SKM-1 treated with dmso at 0.1 percent for 144 hours (cell line): ENCODE results near the gene FOXD3.

Experiments
- DNase-seq: peaks from one replicate; lab custom pipeline; 2025; ENCODE audit not compliant: unreplicated experiment; lab: John Stamatoyannopoulos, UW

Gene FOXD3

DNA sequence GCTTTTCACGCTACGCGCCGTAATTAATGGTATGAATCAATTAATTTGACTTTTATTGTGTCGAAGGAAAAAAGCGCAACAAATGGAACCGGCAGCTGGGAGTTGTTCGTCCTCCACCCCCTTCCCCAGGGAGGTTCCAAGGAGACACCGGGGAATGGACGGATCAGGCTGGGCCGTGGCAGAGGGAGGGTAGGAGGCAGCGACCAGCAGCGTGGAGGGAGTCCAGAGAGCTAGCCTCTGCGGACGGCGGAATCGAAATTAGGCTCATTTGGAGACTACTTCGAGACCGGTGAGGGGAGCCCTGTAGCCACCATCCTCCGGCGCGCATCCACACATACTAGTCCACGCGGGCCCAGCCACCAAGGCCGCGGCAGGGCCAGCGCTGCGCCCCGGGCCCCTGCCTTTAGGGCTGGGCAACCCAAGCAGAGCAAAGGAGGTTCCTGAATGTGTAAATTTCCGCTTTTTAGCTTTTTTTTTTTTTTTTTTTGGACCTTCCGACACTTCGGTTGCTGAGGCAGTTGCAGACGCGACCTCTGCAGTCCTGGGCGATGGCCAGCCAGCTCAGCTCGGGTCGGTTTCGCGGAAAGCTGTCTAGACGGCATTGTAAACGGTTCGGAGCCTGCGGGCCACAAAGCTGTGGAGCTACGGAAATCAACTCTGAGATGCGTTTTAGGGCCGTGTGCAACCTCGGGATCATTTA lies 2.2 kb upstream of the FOXD3 start:
- no peak for DNase-seq

- DNase-seq, result no peak
Observed at GRCh38 chr1:63321066-63321784, 1.1 kb upstream of the FOXD3 start.

DNA sequence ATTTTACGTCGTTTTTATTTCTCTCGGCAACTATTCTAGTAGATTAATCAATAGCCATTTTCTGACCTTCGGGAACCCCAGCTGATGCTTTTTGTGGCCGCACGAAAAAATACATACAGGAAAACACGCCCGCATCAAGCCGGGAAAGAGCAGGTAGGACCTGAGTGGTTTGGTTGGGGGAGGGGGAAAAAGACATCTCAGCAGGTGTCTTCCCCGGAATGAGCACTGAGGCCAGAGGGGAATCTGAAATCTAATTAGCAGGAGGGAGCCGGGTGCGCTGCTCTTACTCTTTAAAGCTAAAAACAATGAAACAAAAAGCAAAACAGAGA lies 618 bp upstream of the FOXD3 start:
- DNase-seq, result no peak

DNA sequence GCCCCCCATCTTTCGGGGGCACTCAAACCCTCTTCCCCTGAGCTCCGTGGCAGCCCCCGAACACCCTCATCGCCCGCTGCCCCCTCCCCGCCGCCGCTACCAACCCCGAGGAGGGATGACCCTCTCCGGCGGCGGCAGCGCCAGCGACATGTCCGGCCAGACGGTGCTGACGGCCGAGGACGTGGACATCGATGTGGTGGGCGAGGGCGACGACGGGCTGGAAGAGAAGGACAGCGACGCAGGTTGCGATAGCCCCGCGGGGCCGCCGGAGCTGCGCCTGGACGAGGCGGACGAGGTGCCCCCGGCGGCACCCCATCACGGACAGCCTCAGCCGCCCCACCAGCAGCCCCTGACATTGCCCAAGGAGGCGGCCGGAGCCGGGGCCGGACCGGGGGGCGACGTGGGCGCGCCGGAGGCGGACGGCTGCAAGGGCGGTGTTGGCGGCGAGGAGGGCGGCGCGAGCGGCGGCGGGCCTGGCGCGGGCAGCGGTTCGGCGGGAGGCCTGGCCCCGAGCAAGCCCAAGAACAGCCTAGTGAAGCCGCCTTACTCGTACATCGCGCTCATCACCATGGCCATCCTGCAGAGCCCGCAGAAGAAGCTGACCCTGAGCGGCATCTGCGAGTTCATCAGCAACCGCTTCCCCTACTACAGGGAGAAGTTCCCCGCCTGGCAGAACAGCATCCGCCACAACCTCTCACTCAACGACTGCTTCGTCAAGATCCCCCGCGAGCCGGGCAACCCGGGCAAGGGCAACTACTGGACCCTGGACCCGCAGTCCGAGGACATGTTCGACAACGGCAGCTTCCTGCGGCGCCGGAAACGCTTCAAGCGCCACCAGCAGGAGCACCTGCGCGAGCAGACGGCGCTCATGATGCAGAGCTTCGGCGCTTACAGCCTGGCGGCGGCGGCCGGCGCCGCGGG lies 837 bp downstream of the FOXD3 start:
- no peak for DNase-seq

DNA sequence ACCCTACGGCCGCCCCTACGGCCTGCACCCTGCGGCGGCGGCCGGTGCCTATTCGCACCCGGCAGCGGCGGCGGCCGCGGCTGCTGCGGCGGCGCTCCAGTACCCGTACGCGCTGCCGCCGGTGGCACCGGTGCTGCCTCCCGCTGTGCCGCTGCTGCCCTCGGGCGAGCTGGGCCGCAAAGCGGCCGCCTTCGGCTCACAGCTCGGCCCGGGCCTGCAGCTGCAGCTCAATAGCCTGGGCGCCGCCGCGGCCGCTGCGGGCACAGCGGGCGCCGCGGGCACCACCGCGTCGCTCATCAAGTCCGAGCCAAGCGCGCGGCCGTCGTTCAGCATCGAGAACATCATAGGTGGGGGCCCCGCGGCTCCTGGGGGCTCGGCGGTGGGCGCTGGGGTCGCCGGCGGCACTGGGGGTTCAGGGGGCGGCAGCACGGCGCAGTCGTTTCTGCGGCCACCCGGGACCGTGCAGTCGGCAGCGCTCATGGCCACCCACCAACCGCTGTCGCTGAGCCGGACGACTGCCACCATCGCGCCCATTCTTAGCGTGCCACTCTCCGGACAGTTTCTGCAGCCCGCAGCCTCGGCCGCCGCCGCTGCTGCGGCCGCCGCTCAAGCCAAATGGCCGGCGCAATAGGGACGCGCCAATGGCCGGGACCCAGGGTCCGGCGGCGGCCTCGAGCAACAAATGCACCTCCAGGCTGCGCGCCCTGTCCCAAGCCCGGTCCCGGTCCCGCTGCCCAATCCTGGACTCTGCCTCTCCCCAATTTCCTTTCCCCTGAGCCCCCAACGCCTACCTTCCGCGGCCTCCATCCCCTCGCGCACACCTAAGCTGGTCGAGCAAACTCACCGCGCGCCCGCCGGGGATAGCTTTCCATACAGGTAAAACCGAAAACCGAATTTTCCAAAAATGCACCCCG lies 1.8 kb downstream of the FOXD3 start:
- DNase-seq, result no peak

DNA sequence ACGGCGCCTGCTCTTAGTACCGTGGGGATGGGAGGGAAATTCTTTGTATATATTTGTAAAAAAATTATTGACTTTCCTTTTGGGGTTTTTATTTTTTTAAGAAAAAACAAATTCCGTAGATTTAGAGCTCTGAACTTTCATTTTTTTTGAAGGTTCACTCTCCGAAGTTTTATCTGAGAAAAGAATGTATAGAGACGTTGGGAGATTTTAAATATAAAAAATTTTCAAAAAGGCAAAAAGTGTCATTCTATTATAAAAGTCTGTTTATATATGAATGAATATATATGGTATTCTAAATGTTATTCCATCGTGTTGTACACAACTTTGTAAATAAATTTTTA lies 2.4 kb downstream of the FOXD3 start:
- DNase-seq, result no peak

DNA sequence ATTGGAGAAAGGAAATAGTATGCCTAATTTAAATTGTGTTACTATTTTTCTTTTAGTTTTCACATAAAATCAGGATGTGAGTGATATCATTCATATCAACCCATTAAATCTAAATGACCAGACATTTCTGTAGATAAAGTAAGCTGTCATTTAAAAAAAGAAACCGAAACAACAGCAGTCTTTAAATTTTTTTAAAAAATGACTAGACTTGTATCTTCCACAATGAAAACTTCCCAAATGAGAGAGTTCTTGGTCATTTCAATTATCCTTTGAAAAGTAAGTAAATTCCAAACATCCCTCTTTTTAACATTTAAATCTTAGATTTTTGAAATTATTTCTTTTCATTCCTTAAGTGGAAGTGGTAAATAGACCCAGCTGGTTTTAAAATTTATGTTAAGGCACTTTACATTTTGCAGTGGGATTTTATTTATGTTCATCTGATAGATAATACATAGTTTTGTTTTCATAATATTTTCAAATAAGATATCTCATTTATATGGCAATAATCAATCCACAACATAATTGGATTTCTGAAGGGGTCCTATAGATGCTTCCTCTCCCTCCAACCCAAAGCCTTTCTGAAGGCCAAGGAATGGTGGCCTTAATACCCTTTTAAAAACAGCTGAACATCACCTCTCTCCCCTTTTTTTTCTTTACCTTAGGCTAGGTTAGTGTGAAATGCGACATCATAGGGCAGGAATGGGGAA lies 3.1 kb downstream of the FOXD3 start:
- no peak for DNase-seq

- no peak for DNase-seq
Observed at GRCh38 chr1:63326106-63326472, 3.7 kb downstream of the FOXD3 start.

GRCh38 chr1:63326473-63327380 lies 4.4 kb downstream of the FOXD3 start:
- no peak for DNase-seq

DNA sequence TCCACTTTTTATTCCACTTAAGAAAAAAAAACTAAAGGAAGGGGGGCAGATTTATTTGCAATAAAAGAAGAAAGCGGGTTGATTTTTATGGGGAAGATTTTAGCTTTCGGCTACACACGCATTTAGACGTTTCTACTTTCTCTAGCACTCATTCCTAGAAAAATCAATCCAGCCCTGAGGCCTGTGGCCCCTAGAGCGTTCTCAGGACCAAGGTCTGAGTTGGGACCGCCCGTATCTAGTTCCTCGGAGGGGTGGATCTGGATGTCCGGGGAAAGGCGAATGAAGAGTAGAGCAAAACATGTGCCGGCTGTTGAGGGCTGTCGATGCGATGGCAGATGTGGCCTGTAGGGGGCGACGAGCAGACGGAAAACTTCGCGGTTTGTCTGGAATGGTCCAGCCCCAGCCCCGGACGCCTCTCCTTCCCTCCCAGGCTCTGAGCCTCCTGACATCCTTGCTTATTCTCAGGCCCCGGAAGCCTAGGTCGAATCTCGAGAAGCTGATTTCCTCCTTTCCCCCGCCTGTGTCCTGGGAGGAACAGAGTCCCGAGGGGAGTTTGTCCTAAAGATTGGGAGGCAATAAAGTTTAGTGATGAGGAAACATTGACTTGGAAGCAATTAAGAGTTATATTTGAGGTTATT lies 5.2 kb downstream of the FOXD3 start:
- DNase-seq, result peak; percentile 23

GRCh38 chr1:63328122-63328521 lies 5.8 kb downstream of the FOXD3 start:
- DNase-seq, result no peak

DNA sequence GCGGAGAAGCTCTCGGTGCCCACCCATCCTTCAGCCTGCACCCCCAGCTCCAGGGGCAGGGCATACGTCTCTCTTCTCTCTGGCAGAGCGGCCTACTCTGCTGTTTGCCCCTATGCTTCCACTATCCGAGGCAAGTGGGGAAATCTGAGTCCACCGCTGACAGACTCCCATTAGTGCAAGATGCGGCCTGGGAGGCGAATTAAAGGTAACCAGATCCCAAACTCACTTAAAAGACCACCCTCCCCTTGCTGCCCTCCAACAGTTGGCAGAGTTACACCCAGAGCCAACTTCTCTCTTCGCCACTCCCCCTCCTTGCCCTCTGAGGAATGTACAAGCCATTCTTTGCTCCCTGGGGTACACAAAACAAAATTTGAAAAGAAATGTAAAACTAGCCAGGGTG lies 6.4 kb downstream of the FOXD3 start:
- no peak for DNase-seq

- DNase-seq, result no peak
Observed at GRCh38 chr1:63329621-63330330, 7.4 kb downstream of the FOXD3 start.

- no peak for DNase-seq
Observed at GRCh38 chr1:63330331-63330916, 8.1 kb downstream of the FOXD3 start.

DNA sequence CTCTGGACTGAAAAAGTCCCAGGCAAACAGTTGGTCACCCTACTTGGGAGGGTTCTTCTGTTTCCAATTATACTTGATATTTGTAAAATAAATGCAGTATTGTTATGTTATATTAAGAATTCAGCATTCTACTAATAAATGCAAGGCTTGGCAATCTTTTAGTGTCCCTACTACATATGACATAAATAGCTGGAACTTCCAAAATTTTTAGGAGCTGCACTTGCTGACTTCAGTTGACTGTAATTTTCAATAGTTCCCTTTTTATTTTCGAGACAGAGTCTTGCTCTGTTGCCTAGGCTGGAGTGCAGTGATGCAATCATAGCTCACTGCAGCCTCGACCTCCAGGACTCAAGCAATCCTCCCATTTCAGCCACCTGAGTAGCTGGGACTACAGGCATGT lies 20.0 kb downstream of the FOXD3 start:
- peak; percentile 41 for DNase-seq

- no peak for DNase-seq
Observed at GRCh38 chr1:63343922-63344321, 21.6 kb downstream of the FOXD3 start.

- no peak for DNase-seq
Observed at GRCh38 chr1:63350320-63350719, 28.0 kb downstream of the FOXD3 start.

GRCh38 chr1:63352736-63353135 lies 30.4 kb downstream of the FOXD3 start:
- no peak for DNase-seq
